Activated CD8-positive, alpha-beta memory T cell treated with anti-CD3 and anti-CD28 coated beads, Interleukin-2, amount 50 U/mL, for 24 hours (primary cell): ENCODE measurements around the gene LIMCH1.
"Not testable (repeated sequence)": the region's sequence is repeated elsewhere in the genome, so short reads cannot be mapped to it uniquely, and the experiment has no call there.

Experiments
- DNase-seq: peaks from one replicate; pipeline ENCODE4 v3.0.0-alpha.2; 2020; ENCODE audit errors: extremely low read depth

The LIMCH1 gene

DNA sequence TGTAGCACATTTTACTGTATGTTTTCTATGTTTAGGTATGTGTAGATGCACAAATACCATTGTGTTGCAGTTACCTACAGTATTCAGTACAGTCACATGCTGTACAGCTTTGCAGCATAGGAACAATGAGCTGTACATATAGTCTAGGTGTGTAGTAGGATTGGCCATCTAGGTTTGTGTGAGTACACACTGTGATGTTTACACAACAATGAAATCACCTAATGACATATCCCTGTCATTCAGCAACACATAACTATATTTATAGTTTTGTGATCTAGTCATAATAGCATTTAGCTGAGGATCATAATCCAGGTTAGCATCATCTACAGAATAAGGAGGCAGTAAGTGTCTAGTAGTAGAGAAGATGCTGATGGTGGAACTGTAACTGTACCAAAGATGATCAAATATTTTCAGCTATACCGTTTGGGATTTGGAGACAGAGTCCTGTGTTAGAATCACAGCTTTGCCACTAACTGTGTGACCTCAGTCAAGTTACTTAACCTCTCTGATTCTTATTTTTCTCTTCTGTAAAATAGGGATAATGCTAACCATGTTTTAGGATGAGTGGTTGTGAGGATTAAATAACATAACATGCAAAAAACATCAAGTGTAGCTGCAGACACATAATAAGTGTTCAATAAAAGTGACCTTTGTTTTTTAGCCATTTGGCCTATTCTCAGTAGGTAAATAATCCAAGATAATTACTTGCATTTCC is 73.3 kb downstream of the LIMCH1 start:
- no peak for DNase-seq

DNA sequence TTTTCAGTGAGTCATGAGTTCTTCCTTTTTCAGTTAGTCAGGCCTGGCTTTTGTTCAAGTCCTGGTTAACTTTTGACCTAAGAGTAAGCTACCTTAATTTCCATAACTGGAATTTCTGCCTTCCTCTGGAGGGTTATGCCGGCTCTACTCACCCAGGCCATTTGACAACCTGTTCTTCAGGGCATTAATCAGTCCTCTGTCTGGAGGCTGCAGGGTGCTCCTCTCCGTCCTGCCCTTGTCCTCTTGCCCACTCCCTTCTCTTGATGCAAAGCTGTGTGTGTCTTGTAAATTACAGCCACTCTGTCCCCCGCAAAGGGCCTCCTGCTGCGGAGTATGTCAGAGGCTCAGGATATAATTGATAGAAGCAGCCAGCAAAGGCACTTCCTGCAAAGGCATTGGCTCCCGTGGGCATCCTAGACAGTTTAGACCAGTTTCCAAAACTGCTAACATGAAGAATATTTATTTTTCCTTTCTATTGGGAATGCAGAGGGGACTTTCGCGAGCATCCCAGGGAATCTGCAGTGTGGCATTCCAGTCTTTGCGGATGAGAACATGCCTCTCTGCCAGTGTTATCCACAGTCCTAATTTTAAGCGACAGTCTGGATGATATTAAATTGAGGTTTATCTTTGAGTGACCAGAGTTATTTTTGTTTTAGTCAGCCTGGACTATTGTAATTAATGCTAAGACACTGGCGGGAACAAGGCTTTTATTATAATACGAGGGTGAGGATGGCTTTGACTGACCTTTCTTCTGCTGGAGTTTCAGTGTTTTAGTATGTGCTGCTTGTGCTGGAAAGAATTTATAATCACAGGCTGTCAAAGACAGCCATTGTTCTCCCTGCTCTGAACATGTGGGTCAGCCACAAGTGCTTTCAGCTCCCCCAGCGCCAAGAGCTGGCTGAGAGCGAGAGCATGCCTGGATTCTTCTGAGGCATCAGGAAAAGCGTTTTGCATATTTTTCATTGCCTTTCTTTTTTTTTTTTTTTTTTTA is 74.2 kb downstream of the LIMCH1 start:
- no peak for DNase-seq

DNA sequence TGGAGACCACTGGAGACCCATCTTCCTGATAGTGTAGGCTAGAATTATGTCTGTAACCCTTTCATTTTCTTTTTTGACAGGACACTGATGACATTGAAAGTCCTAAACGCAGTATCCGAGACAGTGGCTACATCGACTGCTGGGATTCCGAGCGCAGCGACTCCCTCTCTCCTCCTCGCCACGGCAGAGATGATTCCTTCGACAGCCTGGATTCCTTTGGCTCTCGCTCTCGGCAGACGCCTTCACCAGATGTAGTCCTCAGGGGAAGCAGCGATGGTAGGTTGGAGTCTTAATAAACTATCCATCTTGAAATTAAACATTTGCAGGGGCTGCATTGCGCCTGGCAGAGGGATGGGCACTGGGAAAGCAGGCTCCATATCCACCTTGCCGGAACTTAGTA is 75.4 kb downstream of the LIMCH1 start:
- DNase-seq = no peak

DNA sequence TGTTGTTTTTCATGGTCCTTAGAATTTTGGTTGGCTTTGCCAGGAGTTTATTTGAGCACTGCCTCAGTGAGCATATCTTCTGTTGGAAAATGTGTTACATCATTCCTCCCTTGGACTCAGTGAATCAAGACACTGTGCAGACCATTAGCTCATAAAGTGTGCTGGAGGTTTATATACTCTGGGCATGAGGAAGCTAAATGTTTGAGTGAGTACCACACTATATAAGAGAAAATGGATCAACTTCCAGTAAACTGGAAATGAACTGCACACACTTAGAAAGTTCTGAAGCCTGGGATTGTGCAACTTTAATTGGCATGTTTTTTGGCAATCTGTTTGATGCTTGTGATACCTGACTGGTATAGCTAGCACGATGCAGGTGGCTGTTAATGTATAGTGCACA is 75.9 kb downstream of the LIMCH1 start:
- DNase-seq = no peak

DNA sequence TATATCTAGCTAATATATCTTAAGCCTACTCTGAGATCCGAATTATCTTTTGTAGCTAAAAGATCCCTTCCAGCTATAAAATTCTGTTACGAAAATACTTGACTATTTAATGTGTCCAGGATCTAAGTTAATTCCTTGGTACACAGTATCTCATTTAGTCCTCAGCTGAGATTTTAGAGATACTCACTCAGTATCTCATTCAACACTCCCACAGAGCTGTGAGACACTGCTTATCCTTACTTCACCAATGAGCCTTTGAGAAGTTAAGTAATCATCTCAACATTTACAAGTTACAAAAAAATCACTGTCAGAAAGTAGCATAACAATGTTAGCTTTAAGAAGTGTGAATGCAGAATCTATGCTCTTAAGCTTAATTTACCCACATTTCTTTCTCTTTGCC is 76.6 kb downstream of the LIMCH1 start:
- DNase-seq = no peak

DNA sequence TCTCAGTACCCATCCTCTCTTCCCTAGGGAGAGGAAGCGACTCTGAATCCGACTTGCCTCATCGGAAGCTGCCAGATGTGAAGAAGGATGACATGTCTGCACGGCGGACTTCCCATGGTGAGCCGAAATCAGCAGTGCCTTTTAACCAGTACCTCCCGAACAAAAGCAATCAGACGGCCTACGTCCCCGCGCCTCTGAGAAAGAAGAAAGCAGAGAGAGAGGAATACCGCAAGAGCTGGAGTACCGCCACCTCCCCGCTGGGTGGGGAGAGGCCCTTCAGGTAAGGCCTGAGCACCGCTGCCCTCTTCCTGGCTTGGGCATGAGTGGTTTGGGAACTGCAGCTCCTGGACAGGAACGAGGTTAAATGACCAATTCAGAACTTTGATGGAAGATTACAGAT is 81.2 kb downstream of the LIMCH1 start:
- DNase-seq = no peak

DNA sequence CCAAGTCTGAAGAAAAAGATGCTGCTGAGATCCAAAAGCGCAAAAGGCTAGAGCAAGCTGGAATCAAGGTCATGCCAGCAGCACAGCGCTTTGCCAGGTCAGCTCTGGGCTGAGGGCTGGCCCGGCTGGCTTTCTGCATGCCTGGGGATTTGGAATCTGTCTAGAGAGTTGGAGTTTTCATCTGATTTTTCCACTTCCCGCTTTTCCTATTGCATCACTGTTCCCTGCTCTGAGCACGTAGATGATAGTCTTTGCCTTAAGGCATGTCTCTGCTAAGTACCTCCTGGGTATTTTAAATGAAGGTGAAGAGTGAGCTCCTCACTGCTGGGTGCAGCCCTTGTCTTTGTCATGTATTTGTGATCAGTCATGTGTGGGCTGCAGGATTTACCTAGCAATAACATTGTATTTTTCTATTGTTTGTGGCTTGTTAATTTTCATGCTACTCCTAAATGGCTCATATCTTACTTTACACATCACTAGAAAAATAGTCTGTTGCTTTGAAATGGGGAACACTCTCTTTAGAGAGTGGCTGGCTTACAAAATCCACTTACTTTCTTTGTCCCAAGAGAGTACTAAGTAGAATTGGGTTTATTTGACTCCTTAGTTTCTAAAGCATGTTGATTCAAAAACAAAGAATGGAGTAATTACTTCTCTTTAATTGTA is 82.8 kb downstream of the LIMCH1 start:
- no peak for DNase-seq

DNA sequence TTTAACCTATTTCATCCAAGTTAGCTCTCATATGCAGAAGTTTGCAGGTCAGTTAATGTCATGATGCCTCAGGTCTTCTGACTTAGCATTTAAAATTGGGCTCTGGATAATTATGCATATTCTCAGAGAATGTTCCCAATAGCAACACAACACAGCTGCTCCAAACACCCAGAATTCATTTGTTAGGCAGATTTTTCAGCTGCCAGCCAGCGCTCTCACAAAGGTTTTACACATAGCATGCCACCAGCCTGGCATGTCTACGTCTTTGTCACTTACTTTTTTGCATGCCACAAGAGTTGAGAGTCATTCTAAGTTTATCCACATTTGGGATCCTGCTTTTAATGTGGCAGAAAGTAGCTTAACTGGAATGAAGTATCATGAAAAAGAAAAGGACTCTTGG is 84.8 kb downstream of the LIMCH1 start:
- no peak for DNase-seq

DNA sequence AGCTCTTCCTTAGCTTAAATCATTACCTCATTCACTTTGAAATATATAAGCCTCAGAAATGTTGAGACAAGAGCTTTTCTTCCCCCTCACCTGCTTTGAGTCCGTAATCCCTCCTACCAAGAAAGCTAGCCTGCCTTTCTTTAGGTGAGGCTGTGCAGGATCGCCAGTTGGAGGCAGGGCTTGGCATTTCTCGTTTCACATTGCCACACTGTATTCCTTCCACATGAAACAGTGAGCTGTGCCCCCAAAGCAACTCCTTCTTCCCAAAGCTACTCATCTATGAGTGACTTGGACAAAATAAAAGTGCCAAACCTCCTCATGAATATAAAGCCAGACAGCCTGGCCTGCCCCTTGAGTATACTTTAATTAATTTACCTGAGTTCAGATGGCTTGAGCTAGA is 86.8 kb downstream of the LIMCH1 start:
- DNase-seq = no peak

DNA sequence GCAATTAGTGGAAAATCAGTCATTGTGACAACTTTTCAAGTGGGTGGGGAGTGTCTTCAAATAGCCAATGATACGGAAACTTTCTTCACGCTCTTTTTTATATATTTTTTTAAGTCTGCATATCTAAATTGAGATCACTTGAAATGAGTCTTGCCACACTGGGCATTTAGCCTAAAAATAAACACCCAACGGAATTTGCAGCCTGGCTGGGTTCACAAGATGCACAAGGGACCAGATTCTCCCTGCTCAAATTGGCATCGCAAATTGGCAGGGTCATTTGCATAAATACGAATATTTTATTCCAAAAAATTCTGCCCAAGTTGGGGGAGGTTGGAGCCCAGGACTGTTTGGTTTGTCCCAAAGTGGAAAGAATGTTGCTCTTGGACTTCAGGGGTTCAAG is 87.6 kb downstream of the LIMCH1 start:
- DNase-seq = no peak

DNA sequence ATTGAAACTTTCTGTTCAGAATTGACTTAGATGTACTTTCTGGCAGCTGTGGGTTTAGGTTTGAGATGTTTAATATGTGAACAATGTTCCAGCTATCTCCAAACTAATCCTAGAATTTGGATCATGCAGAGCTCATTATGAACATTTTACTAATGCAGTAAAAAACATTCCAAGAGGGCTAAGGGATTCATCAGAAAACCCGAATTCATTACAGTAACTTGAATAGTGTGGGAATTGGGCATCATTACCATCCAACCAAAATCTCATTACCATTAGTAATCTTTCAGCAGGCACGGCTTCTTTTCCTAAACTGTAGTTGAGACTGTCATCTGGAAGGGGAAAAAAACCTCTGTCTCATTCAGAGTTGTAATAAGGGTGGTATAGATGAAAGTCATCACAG is 91.0 kb downstream of the LIMCH1 start:
- DNase-seq = no peak

DNA sequence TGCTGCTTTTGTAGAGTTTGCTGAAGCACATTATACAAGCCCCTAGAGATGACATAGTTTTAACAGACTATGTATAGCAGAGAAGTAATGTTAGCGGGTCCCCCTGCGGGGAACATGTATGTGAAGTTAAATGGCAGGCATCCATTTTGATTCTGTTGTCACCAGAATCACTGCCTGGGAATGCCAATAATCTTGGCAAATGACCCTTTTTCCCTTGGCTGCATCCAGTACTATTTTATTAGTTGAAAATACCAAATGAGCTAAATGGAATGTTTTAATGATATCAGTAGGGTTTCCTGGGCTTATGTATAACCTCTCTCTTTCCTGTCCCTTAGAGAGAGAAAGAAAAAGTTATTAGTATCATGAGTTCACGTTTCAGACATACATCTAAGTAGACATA is 93.6 kb downstream of the LIMCH1 start:
- DNase-seq = no peak

DNA sequence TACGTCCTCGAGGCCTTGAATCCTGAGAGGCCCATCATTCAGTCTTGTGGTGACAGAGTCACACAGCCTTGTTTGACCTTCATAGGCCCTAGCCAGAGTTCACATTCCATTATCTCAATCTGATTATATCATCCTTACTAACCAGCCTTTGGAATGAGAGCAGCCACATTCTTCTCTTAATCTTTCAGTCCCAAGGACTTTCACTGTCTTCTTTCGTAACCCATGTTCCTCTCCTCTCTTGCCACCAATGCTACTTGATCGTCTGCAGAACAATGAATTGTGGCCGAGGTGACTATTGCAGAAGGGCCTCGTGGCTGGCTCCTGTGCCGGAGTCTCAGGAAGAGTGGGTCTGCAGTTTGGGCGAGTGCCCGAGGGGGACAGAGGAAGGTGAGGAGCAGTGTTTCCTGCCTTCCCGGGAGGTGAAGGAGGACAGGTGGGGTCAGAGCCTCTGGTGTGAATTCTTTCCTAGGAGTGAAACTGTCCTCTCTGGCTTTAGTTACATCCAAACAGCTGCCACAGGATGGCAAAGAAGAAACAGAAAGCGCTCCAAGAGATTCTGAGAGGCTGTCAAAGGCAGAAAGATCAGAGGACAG is 94.6 kb downstream of the LIMCH1 start:
- no peak for DNase-seq

DNA sequence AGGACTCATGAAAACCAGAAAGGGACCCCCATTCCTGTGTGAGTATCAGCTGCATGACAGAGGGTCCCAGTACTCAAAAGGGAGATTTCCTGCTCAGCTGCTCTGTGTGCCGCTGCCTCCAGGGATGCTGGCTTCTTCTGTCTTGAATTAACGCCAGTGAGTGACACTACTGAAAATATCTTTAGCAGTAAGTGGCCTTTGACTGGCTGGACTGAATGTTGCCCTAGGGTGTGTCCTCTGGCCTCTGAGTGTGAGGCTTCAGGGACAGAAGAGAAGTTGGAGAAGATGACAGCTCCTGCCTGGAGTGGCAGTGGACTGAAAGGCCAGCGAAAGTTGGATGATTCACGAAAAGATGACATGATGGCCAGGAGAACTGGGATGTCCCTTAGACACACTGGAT is 95.4 kb downstream of the LIMCH1 start:
- no peak for DNase-seq

DNA sequence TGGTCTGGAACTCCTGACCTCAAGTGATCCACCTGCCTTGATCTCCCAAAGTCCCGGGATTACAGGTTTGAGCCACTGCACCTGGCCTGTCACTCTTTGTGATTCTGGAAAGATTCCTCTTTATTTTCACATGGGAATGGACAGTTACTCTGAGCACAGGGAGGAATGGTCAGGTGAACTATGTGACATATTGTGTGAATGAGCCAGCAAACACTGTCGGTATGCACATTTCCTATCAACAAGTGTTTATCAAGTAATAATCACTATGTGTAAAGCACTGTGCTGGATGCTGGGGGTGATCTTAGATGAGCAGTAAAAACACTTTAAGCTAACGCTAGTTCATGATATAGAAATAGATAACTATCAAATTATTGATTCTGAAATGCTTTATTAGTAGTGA is 97.5 kb downstream of the LIMCH1 start:
- no peak for DNase-seq

DNA sequence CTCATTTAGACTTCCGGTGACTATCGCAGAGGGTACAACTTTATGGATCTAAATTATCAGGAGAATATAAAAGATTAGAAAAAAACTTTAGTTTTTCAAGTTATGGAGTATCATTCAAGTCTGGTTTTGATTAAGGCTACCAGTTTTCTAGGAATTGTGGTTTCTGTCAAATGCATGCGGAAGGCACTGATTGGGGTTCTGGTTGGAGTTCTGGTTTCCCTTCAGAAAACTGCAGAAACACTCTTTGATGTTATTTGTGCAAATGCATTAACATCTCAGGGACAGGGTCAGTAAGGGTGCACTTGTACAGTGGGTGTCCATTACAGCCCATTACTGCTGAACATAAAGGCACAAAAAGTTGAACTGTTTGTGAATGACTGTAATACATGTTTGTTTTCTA is 100.2 kb downstream of the LIMCH1 start:
- DNase-seq = no peak

DNA sequence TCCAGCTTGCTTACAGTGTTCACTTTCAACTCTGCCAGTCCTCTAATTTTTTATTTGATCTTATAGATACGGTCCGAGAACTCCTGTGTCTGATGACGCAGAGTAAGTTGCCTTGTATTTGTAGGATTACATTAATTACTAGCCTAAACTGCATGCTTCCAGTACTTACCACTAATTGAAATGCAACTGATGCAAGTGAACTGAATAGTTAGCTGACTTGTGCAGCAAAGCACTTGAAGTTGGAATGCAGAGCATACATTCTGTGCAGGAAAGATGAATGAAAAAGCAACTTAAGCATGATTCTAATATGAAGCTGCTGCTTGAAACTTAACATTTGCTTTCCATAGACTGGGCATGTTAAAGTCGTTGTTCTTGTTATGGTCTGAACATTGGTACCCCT is 100.9 kb downstream of the LIMCH1 start:
- DNase-seq = no peak

DNA sequence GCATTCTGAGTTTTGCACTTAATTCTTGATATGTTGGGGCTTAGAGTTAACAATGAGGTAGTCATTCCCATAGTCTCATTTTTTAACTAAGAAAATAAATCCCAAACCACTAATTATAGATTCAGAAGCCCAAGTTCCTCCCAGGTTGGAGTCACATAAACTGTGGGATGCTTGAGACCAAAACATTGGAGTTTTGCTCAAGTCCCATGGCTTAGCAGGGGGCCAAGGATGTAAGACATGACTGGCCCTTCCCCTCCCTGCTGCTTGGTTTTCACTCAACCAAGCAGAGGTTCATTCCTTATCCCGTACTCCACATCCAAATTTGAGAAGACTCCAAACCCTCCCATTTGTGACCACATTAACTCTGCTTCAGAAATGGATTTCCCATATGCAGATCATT is 101.3 kb downstream of the LIMCH1 start:
- no peak for DNase-seq

DNA sequence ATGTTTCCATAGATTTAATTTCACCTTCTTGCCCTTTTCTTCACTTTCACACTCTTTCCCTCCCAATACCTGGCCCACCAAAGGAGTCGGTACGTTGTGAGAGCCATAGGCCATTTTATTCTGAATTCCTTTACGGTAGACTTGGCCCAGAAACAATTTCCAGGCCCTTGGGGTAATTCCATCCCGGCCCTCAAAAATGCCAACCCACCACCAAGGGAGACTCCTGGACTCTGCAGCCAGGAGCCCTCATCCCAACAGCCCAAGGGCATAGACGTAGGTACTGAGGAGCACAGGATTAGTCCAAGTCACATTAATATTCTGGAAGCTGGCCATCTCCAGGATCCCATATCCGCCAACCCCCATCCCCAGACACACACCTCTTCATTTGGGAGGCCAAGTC is 102.9 kb downstream of the LIMCH1 start:
- no peak for DNase-seq

DNA sequence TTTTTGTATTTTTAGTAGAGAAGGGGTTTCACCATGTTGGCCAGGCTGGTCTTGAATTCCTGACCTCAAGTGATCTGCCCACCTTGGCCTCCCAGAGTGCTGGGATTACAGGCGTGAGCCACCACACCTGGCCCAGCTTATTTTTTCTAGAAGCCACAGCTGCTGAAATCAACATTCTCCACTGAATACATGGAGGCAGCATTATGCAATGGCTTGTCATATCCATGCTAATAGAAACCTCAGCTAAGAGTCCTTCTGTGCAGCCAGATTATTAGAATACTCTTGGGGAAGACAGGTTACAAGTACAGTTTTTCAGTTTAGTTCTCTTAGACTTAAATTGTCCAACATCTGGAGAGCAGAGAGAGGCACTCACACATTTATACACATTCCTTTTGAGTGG is 104.8 kb downstream of the LIMCH1 start:
- DNase-seq = not testable (repeated sequence)

DNA sequence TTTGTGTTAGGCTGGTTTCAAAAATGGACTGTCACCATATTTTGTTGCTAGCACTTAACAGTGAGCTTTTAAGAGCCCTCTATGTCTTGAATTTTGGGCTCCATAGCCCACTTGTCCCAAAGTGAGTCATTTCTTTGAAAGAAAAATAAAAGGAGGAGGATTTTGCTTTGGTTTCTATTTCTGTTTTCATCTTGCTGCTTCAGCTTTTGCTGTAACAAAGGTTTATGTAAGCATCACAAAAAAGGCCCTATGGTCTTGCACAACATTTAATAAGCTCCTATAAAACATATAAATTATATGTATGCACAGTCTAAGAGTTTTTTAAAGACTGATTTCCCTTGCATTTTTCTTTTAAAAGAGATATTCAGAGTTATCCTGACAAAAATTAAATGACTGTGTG is 105.4 kb downstream of the LIMCH1 start:
- DNase-seq = no peak

DNA sequence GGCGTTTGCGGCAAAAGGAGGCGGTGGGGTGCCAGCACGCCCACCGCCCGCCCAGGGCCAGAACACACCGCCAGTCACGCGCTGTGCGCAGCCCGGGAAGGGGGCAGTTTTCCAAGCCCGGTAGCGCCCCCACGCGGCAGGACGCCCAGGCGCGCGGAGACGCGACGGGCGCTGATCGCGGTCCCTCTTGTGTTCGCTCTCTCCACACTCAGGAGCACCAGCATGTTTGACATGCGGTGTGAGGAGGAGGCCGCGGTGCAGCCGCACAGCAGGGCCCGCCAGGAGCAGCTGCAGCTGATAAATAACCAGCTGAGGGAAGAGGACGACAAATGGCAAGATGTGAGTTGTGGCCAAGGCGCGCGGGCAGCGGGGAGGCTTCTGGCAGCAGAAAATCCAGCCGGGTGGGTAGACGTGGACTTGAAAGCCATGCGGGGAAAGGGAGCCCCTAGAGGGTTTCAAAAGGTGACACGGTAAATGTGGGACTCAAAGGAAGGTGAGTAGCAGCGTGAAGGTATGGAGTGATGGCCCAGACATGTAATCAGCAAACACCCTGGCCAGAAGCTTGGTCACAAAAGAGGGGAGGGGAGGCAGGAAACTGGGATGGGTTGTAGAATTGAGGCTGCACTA is 106.4 kb downstream of the LIMCH1 start:
- DNase-seq = no peak
